Adrenal gland (tissue), 12 donors: ENCODE results near the gene SCYGR4. TPM values are rescaled to one million over a fixed set of nuclear protein-coding genes. Genes with fewer than 3 reads are reported as not detected.

Source experiments
- DNase-seq, 7 donors: peaks; one replicate each; pipeline ENCODE4 v3.0.0-alpha.2; 2019 to 2020
- H3K27ac ChIP-seq, 5 donors: fragments of 200-600 bp; sonication (generic) in 4 of 5; 1 replicate in 3 of 5; 2 replicates in 2 of 5; pipeline versions ENCODE4 v1.5.1 to v1.8.0; 2016 to 2020; ENCODE audit warnings: mild to moderate bottlenecking in 1 of 5
- H3K27me3 ChIP-seq: fragments of 200-600 bp; 2 replicates; pipeline ENCODE4 v1.8.0; 2021
- H3K36me3 ChIP-seq, 2 donors: fragments of 200-600 bp; replicated peaks in 1 of 2; 1 replicate in 1 of 2; 2 replicates in 1 of 2; pipeline versions ENCODE4 v1.5.1 to v1.8.0; 2018 to 2022
- H3K4me1 ChIP-seq, 2 donors: fragments of 200-600 bp; replicated peaks in 1 of 2; 1 replicate in 1 of 2; 2 replicates in 1 of 2; pipeline versions ENCODE4 v1.5.1 to v1.8.0; 2018 to 2021
- H3K4me3 ChIP-seq, 4 donors: fragments of 200-600 bp; sonication (generic) in 3 of 4; one replicate each; pipeline ENCODE4 v1.5.1; 2016 to 2018
- H3K9me3 ChIP-seq, 3 donors: fragments of 200-600 bp; sonication (generic) in 1 of 3; replicated peaks in 1 of 3; 1 replicate in 2 of 3; 2 replicates in 1 of 3; pipeline versions ENCODE4 v1.5.1 to v1.8.0; 2016 to 2021
- CTCF ChIP-seq, 6 experiments: fragments of 450-650 bp in 4 of 6; fragments of 200-600 bp in 2 of 6; sonication (generic) in 1 of 6; IDR thresholded peaks; 1 replicate in 5 of 6; 2 replicates in 1 of 6; pipeline versions ENCODE4 v1.5.1 to v1.8.0; 2016 to 2021; ENCODE audit warnings: antibody characterized with exemption in 6 of 6, mild to moderate bottlenecking in 2 of 6, moderate library complexity in 1 of 6
- POLR2A ChIP-seq, 2 donors: fragments of 450-650 bp; IDR thresholded peaks; one replicate each; pipeline ENCODE4 v1.6.1; 2017; ENCODE audit warnings: antibody characterized with exemption in 2 of 2, mild to moderate bottlenecking in 2 of 2, moderate library complexity in 1 of 2
- WGBS, 4 donors: extraction: QIAGEN DNeasy Blood & Tissue Kit in 2 of 4; methylation state at CpG; one replicate each; pipeline versions ENCODE4 v1.1.5 to v1.1.7; 2013 to 2017; 5-methylcytosine and 5-hydroxymethylcytosine counted together
- intact Hi-C, 2 donors: fragments of 100-400 bp; cut with DNase I; formaldehyde crosslinking; loops; one replicate each; pipeline versions ENCODE4 v1.14.1 to v1.15.0; 2022 to 2023
- polyA plus RNA-seq, 3 donors: library from polyadenylated mRNA; stranded (reverse); fragments of 200-250 nt in 2 of 3; fragments of 350-450 nt in 1 of 3; fragmentation: Illumina TruSeq in 1 of 3; extraction: RNeasy Lipid Tissue Mini Kit (QIAGEN cat#74804) in 1 of 3; gene quantifications; one replicate each; pipeline ENCODE4 v1.2.3, GENCODE V29; 2013 to 2014
- total RNA-seq, 9 donors: library from RNA; depleted of rRNA in 4 of 9; stranded (reverse); fragments of >200 nt in 4 of 9; fragments of 120-200 nt in 1 of 9; fragmentation: NEBNext Ultra II Directional in 1 of 9; extraction: Animal tissue kit (Norgen Biotek cat#: 25700) in 1 of 9; gene quantifications; one replicate each; pipeline versions ENCODE4 v1.1.0 to v1.2.4, GENCODE V29; 2013 to 2023
- donor health status: healthy with polysubstance abuse.
- donor health status: Bipolar disorder and iron deficiency.
- donor health status: DM: yes; HTN: yes; CAD: no.
- donor health status: DM: no; HTN: no; CAD: no.
- donor health status: DM: no; HTN: no; CAD: no.
- donor health status: DM: yes; HTN: yes; CAD: no.

The SCYGR4 gene
- total and polyA plus RNA-seq, 12 donors = not detected

- H3K36me3 ChIP-seq = no peaks in the 10 kb centered on the region
- H3K27ac ChIP-seq = no peak overlapping the region
- no peaks in the 10 kb centered on the region for H3K27me3 ChIP-seq
- intact Hi-C loops = no loop called here
- H3K9me3 ChIP-seq = no peaks in the 10 kb centered on the region
- WGBS, 4 donors = 40 to 93% (median 87%) methylated on average over 1 to 4 of the region's 4 CpGs
- no peak for TF ChIP-seq POLR2A (IDR thresholded peaks at IDR 0.05)
- no peak for TF ChIP-seq CTCF (IDR thresholded peaks at IDR 0.05)
- no peaks in the 10 kb centered on the region for H3K4me1 ChIP-seq
- H3K4me3 ChIP-seq = no peak overlapping the region
- no peak for DNase-seq
These were observed 3.1 kb upstream of the SCYGR4 start for GRCh38 chr2:227614246-227614645.

DNA sequence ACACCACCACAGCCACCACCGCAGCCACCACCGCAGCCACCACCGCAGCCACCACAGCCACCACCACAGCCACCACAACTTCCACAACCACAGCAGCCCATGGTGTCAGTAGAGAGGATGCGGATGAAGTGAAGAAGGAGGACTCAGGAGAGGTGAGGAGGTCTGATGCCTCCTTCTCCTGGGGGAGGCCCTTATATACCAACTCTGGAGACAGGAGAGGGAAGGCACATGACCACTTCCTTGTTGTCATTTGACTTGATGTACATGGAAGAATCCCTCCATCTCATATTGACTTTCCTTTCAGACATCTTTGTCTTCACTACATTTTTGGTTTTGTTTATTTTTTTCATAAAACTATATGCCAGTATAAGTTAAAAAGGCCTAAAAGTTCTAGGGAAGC is 2.6 kb upstream of the SCYGR4 start, which contains the start of gene SCYGR3:
Gene SCYGR3 (minus strand): TSS at position 101 of the 400 bp plus-strand sequence. CDS start 0 bp downstream, at position 101.
- WGBS, 4 donors = 88 to 100% (median 100%) methylated on average over 1 to 4 of the region's 4 CpGs
- intact Hi-C loops = no loop called here
- H3K27ac ChIP-seq = no peak within 1 kb of the TSS
- no peaks in the 10 kb centered on the region for H3K4me1 ChIP-seq
- no peaks in the 10 kb centered on the region for H3K27me3 ChIP-seq
- TF ChIP-seq CTCF (IDR thresholded peaks at IDR 0.05) = no peak
- no peak for TF ChIP-seq POLR2A (IDR thresholded peaks at IDR 0.05)
- no peaks in the 10 kb centered on the region for H3K9me3 ChIP-seq
- no peaks in the 10 kb centered on the region for H3K36me3 ChIP-seq
- H3K4me3 ChIP-seq = no peak within 1 kb of the TSS
- no peak for DNase-seq

- H3K4me3 ChIP-seq = no peak overlapping the region
- no peaks in the 10 kb centered on the region for H3K4me1 ChIP-seq
- H3K36me3 ChIP-seq = no peaks in the 10 kb centered on the region
- H3K27me3 ChIP-seq = no peaks in the 10 kb centered on the region
- H3K9me3 ChIP-seq = no peaks in the 10 kb centered on the region
- no peak overlapping the region for H3K27ac ChIP-seq
- TF ChIP-seq CTCF (IDR thresholded peaks at IDR 0.05) (no peak), POLR2A (IDR thresholded peaks at IDR 0.05) (no peak)
- intact Hi-C loops = no loop called here
- DNase-seq = no peak
- 88 to 94% (median 91%) methylated on average over 4 of the region's 4 CpGs for WGBS, 4 donors
These were observed 2.1 kb upstream of the SCYGR4 start for GRCh38 chr2:227615181-227615580.

DNA sequence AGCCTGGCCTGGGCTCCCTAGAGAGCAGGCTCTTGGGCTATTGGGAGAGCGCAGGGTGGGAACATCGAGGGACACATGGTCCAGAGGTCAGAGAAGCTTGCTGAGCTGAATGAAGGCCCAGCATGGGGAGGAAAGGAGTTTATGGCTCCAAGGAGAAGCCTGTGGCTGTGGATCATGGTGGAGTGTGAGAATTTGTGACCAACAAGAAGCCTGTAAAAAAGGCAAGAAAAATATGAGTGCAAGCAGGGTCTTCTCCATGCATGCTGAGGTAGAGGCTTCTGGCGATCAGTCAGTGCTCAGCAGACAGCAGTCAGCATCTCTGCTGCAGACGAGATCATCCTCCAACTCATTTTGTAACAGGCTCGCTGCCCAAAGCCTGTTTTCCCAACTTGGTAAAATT is 1.4 kb upstream of the SCYGR4 start:
- DNase-seq = no peak
- 68 to 76% (median 74%) methylated on average over 5 of the region's 5 CpGs for WGBS, 4 donors
- Histone ChIP-seq H3K4me1 (no peaks in the 10 kb centered on the region), H3K27me3 (no peaks in the 10 kb centered on the region), H3K36me3 (no peaks in the 10 kb centered on the region), H3K9me3 (no peaks in the 10 kb centered on the region), H3K27ac (no peak overlapping the region), H3K4me3 (no peak overlapping the region)
- TF ChIP-seq CTCF (IDR thresholded peaks at IDR 0.05) = no peak
- TF ChIP-seq POLR2A (IDR thresholded peaks at IDR 0.05) = no peak
- intact Hi-C loops = no loop called here
